ENCODE results near the gene CTNNA3.

DNA sequence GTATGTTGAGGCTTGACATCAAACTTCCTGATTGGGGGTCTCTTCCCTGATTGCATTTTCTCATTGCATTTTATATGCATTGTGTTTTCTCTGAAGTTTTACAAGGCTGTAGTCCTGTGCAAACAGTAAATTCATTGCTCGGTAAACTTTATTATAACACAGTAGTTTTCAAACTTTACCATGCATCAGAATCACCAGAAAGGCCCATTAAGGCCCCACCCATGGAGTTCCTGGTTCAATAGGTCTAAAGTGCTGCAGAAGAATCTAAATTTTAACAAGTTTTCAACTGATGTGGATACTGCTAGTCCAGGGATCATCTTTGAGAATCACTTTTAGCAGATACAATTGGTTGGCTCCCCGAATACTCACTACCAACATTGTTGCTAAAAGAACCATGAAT lies 1404.9 kb downstream of the CTNNA3 start:
- TF ChIP-seq, protein P1, sequence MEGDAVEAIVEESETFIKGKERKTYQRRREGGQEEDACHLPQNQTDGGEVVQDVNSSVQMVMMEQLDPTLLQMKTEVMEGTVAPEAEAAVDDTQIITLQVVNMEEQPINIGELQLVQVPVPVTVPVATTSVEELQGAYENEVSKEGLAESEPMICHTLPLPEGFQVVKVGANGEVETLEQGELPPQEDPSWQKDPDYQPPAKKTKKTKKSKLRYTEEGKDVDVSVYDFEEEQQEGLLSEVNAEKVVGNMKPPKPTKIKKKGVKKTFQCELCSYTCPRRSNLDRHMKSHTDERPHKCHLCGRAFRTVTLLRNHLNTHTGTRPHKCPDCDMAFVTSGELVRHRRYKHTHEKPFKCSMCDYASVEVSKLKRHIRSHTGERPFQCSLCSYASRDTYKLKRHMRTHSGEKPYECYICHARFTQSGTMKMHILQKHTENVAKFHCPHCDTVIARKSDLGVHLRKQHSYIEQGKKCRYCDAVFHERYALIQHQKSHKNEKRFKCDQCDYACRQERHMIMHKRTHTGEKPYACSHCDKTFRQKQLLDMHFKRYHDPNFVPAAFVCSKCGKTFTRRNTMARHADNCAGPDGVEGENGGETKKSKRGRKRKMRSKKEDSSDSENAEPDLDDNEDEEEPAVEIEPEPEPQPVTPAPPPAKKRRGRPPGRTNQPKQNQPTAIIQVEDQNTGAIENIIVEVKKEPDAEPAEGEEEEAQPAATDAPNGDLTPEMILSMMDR (IDR thresholded peaks at IDR 0.05) = no peak
- TF ChIP-seq POLR2A (IDR thresholded peaks at IDR 0.05) = no peak

All from right lobe of liver (tissue), 4 donors.